SK-N-MC (cell line): ENCODE data around the gene SLC25A47.

ENCODE experiments used
- EZH2 ChIP-seq: fragments of 200-600 bp; sonication (generic); IDR thresholded peaks from one replicate; pipeline ENCODE4 v1.6.1; 2017; ENCODE audit warnings: antibody characterized with exemption
- POLR2AphosphoS5 ChIP-seq: IDR thresholded peaks from 2 replicates; pipeline ENCODE4 v1.6.1; 2012; ENCODE audit warnings: mild to moderate bottlenecking, low read depth, low read length, borderline replicate concordance

DNA sequence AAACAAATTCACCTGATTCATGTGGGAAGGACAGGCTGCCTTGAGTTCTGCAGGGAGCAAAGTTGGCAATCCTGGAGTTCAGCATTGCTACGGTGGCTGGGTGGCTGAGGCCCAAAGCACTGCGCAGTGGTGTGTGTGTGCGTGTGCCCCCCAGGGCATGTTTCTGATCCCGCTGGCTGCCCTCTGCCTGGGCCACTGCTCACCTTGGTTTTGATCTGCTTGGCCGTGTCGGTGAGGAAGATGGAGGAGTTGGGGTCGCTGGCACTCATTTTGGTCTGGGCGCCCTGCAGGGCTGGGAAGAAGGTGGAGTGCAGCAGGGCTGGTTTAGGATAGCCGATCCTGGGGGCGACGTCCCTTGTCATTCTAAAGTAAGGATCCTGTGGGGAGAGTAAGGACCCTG lies 19.1 kb downstream of the SLC25A47 start:
- no peak for TF ChIP-seq POLR2AphosphoS5
- TF ChIP-seq EZH2: no peak
